ENCODE results near the gene MICAL2.

DNA sequence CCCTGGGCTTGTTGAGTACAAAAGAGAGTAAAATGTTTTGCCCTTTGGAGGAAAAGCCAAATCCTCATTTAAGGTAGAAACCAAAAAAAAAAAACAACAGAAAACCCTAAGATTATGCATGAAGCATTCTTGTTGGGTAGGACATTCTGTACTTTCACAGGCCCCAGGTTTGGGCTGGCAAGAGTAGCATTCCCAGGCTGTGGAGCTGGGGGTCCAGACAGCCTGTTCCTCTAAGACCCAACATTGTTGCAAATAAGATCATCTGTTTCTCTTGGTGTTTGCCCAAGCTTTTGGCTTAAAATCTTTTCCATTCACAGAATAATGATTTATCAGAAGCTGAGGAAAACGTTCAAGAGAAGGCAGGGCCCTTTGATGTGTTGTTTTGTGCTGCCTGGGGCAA lies 123.8 kb downstream of the MICAL2 start:
- TF ChIP-seq, protein P1, sequence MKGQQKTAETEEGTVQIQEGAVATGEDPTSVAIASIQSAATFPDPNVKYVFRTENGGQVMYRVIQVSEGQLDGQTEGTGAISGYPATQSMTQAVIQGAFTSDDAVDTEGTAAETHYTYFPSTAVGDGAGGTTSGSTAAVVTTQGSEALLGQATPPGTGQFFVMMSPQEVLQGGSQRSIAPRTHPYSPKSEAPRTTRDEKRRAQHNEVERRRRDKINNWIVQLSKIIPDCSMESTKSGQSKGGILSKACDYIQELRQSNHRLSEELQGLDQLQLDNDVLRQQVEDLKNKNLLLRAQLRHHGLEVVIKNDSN (IDR thresholded peaks at IDR 0.05) = no peak
- TF ChIP-seq, protein P2, sequence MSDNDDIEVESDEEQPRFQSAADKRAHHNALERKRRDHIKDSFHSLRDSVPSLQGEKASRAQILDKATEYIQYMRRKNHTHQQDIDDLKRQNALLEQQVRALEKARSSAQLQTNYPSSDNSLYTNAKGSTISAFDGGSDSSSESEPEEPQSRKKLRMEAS (IDR thresholded peaks at IDR 0.05) = no peak
- no peak for TF ChIP-seq YY1 (IDR thresholded peaks at IDR 0.05; ENCODE audit: low read depth)
- TF ChIP-seq TEAD4 (IDR thresholded peaks at IDR 0.05) = no peak
- TF ChIP-seq EP300 (IDR thresholded peaks at IDR 0.05; ENCODE audit: borderline replicate concordance) = no peak
- TF ChIP-seq NFIC (IDR thresholded peaks at IDR 0.05) = no peak
- no peak for TF ChIP-seq CEBPB (IDR thresholded peaks at IDR 0.05)
- TF ChIP-seq ZBTB7A (IDR thresholded peaks at IDR 0.05; ENCODE audit: low read depth) = no peak

Data from Ishikawa (cell line).